HG02970 (cell line): ENCODE data around the gene RPL15.

Experiments used
- ATAC-seq: cut with Tn5 transposase; IDR thresholded peaks from one replicate; pipeline ENCODE4 v1.9.1; 2021; ENCODE audit warnings: mild to moderate bottlenecking, moderate library complexity, moderate number of reproducible peaks; ENCODE audit not compliant: unreplicated experiment, low FRiP score

The RPL15 gene

GRCh38 chr3:23926246-23926645 lies 9.3 kb downstream of the RPL15 start:
- no peak for ATAC-seq

GRCh38 chr3:23926736-23927135 lies 9.8 kb downstream of the RPL15 start:
- ATAC-seq: no peak

GRCh38 chr3:23928524-23928923 lies 11.6 kb downstream of the RPL15 start:
- no peak for ATAC-seq

GRCh38 chr3:23931597-23931996 lies 14.7 kb downstream of the RPL15 start:
- ATAC-seq: no peak

GRCh38 chr3:23932571-23932970 lies 15.6 kb downstream of the RPL15 start:
- no peak for ATAC-seq

GRCh38 chr3:23934253-23934652 lies 17.3 kb downstream of the RPL15 start:
- ATAC-seq: no peak

GRCh38 chr3:23937296-23937695 lies 20.4 kb downstream of the RPL15 start:
- no peak for ATAC-seq

- ATAC-seq: no peak
These were observed 21.8 kb downstream of the RPL15 start for GRCh38 chr3:23938688-23939087.

- ATAC-seq: no peak
These were observed 23.8 kb downstream of the RPL15 start for GRCh38 chr3:23940775-23941174.

GRCh38 chr3:23941440-23941839 lies 24.5 kb downstream of the RPL15 start:
- ATAC-seq: no peak

GRCh38 chr3:23942546-23942945 lies 25.6 kb downstream of the RPL15 start:
- no peak for ATAC-seq

- ATAC-seq: no peak
These were observed 27.3 kb downstream of the RPL15 start for GRCh38 chr3:23944007-23944783.

- peak; percentile 45 for ATAC-seq
These were observed 28.1 kb downstream of the RPL15 start, which contains the start of gene NR1D2 for GRCh38 chr3:23944861-23945662. Gene NR1D2, plus strand, starts transcription at chr3:23945286. Its CDS starts 293 bp downstream, at chr3:23945579.

GRCh38 chr3:23945663-23945912 lies 28.7 kb downstream of the RPL15 start:
- ATAC-seq: no peak

GRCh38 chr3:23945913-23946687 lies 29.2 kb downstream of the RPL15 start:
- peak; percentile 79 for ATAC-seq

- no peak for ATAC-seq
These were observed 31.8 kb downstream of the RPL15 start for GRCh38 chr3:23948761-23949160.

GRCh38 chr3:23949784-23950183 lies 32.9 kb downstream of the RPL15 start:
- no peak for ATAC-seq

GRCh38 chr3:23950293-23950692 lies 33.4 kb downstream of the RPL15 start:
- ATAC-seq: peak; percentile 38

- no peak for ATAC-seq
These were observed 35.7 kb downstream of the RPL15 start for GRCh38 chr3:23952646-23953045.

GRCh38 chr3:23953523-23953922 lies 36.6 kb downstream of the RPL15 start:
- ATAC-seq: no peak

GRCh38 chr3:23954144-23954543 lies 37.2 kb downstream of the RPL15 start:
- ATAC-seq: no peak
